Activated B cell treated with CpG ODN at 0.5 μM for 24 hours (primary cell): ENCODE data around the gene C1orf216. TPM values are rescaled to one million over a fixed set of nuclear protein-coding genes. Genes with fewer than 3 reads are reported as not detected.

Experiments used
- ATAC-seq: fragments of 200-7000 bp; cut with Tn5 transposase; one replicate; pipeline ENCODE4 v1.10.0; 2021; ENCODE audit warnings: low read depth, mild to moderate bottlenecking, moderate library complexity
- CTCF ChIA-PET: fragments of 350-600 bp; sonication (Branson Sonifier 250); formaldehyde crosslinking; loops from one replicate; lab custom pipeline; 2021; ENCODE audit warnings: antibody characterized with exemption; lab: Charles Lee
- POLR2A ChIA-PET: fragments of 350-600 bp; sonication (Branson Sonifier 250); formaldehyde crosslinking; loops from one replicate; lab custom pipeline; 2021; ENCODE audit warnings: antibody characterized with exemption; lab: Charles Lee
- DNase-seq: peaks from one replicate; pipeline ENCODE4 v3.0.0; 2022
- H3K27ac Mint-ChIP-seq: one replicate; pipeline ENCODE4 v1.8.0; 2020; ENCODE audit warnings: mixed read lengths
- H3K27me3 Mint-ChIP-seq: one replicate; pipeline ENCODE4 v1.8.0; 2021; ENCODE audit warnings: mixed read lengths
- H3K36me3 Mint-ChIP-seq: one replicate; pipeline ENCODE4 v1.8.0; 2021; ENCODE audit warnings: low read depth, mixed read lengths
- H3K4me1 Mint-ChIP-seq: one replicate; pipeline ENCODE4 v1.8.0; 2021; ENCODE audit warnings: mixed read lengths
- H3K4me3 Mint-ChIP-seq: one replicate; pipeline ENCODE4 v1.8.0; 2020; ENCODE audit warnings: mild to moderate bottlenecking, mixed read lengths
- H3K9me3 Mint-ChIP-seq: one replicate; pipeline ENCODE4 v1.8.0; 2020; ENCODE audit warnings: mixed read lengths
- intact Hi-C: fragments of 100-400 bp; cut with micrococcal nuclease; formaldehyde crosslinking; loops from one replicate; pipeline ENCODE4 v1.15.1; 2024
- total RNA-seq: library from RNA; stranded (reverse); gene quantifications from 2 replicates; pipeline ENCODE4 v1.2.3, GENCODE V29; 2022
- TF ChIP-seq, protein P1 (sequence below): fragments of 200-600 bp; IDR thresholded peaks from one replicate; pipeline ENCODE4 v1.8.0; 2022; ENCODE audit warnings: antibody characterized with exemption, mild to moderate bottlenecking

C1orf216 gene
- total RNA-seq, 1 donor from 2014 or later, result 4.4 TPM

DNA sequence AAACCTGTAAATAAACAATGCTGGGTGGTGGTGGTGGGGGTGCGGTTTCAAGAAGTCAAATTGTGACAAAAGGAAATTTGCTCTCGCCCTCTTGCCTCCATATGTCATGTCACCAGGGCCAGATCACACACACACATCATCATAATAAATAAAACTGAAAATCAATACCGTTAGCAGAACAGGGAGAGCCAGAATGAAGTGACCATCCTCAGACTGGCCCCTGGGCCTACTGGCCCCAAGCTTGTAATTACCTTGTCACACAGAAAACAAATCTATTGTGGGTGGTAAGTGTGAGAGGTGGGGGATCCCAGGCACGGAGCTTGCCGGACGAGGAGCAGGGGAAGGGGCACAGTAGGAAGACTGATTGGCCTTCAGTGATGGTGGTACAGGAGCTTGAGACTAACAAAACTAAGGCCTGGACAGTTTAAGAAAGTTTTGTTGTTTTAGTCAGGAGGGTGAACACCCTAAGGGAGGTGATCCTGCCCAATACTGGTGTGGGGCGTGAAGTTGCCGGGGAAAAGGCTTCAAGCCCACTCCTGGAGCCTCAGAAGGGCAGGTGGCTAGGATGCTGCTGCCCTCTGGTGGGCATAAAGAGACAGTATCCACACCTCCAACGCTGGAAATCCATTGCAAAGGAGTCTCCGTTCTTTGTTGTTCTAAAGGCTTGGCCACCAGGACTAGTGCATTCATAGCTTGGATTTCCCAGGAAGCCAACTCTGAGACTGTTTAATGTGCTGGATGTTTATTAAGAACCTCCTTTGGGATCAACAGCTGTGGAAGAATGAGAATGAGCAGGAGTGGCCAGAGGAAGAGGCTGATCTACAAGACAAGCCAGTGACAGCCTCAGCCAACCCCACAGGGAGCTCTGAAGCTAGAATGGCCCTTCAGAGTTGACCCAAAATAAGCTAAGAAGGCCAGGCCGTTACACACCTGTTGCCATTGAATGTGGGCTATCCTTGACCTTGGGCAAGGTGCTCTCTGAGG, 8.1 kb upstream of the C1orf216 start:
- ChIA-PET CTCF (interaction anchor here (0.6 to 5.5 kb wide), 25 partner anchors 8 to 279 kb away, joined by 3 to 59 read pairs (median 4); no protein-coding TSS in a partner anchor), POLR2A (no interaction called here)
- H3K27ac Mint-ChIP-seq, result no peak overlapping the region
- H3K9me3 Mint-ChIP-seq, result no peaks in the 10 kb centered on the region
- intact Hi-C loops, result loop anchor here (1.0 kb wide), 3 partner anchors 48 to 275 kb away; no protein-coding TSS in a partner anchor
- DNase-seq (peak; percentile 32), ATAC-seq (peak; percentile 92)
- TF ChIP-seq, protein P1, sequence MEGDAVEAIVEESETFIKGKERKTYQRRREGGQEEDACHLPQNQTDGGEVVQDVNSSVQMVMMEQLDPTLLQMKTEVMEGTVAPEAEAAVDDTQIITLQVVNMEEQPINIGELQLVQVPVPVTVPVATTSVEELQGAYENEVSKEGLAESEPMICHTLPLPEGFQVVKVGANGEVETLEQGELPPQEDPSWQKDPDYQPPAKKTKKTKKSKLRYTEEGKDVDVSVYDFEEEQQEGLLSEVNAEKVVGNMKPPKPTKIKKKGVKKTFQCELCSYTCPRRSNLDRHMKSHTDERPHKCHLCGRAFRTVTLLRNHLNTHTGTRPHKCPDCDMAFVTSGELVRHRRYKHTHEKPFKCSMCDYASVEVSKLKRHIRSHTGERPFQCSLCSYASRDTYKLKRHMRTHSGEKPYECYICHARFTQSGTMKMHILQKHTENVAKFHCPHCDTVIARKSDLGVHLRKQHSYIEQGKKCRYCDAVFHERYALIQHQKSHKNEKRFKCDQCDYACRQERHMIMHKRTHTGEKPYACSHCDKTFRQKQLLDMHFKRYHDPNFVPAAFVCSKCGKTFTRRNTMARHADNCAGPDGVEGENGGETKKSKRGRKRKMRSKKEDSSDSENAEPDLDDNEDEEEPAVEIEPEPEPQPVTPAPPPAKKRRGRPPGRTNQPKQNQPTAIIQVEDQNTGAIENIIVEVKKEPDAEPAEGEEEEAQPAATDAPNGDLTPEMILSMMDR, result no peak
- H3K27me3 Mint-ChIP-seq, result no peaks in the 10 kb centered on the region
- H3K4me3 Mint-ChIP-seq, result no peak overlapping the region
- H3K36me3 Mint-ChIP-seq, result no peaks in the 10 kb centered on the region
- peaks cover 5% of the 10 kb centered on the region for H3K4me1 Mint-ChIP-seq

DNA sequence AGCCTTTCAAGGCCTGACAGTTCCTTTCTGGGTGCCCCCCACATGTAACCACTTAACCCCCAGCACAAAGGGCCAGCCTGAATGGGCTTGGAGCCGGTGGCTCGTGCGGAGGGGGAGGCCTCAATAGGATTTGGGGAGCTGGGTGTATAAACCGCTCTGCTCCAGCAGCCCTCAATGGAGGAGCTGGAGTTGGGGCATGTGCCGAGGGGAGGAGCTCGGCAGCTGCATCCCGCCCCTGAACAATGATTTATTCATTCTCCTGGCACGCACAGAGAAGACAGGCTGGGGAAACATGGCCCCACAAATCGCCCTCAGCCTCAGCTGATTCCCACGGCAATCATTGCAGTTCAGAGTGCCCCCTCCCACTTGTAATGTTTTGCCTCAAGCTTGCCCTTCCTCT, 6.9 kb upstream of the C1orf216 start:
- POLR2A ChIA-PET, result interaction anchor here (0.6 kb wide), 1 partner anchor 147 kb away, joined by 3 read pairs; no protein-coding TSS in a partner anchor
- intact Hi-C loops, result no loop called here
- no peak overlapping the region for H3K4me3 Mint-ChIP-seq

DNA sequence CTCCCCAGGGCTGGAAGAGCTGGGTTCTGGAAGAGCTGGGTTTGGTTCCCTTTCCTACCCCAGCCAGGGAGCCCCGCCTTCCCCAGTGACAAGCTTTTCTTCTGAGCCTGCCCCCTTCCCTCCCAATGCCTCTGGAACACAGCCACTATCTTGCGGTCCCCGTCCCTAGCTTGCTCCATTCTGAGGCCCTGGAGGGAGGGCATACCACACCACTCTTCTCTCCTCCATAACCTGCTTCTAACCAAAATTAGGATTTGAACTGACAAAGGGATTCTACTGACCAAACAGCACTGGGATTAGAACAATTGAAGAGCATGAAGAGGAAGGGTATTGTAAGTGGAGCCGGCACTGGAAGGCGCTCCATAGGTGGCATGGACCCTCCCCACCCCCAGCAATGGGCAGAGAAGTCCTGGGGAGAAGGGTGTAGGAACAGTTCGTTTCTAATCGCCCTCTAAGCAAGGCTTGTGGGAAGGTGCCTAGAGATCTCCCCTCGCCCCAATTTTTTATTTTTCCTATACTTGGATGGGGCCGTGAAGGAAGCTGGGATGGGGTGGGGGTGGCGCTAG, 690 bp downstream of the C1orf216 start:
- no peak for ATAC-seq
- POLR2A ChIA-PET, result interaction anchor here (1.3 kb wide), 1 partner anchor 52 kb away, joined by 4 read pairs; the partner anchor contains the start of gene CLSPN

More for the DNA sequence above, 6.9 kb upstream of the C1orf216 start:
- H3K36me3 Mint-ChIP-seq, result no peaks in the 10 kb centered on the region
- CTCF ChIA-PET, result interaction anchor here (1.1 to 5.5 kb wide), 7 partner anchors 9 to 275 kb away, joined by 3 to 59 read pairs (median 19); no protein-coding TSS in a partner anchor
- H3K27me3 Mint-ChIP-seq, result no peaks in the 10 kb centered on the region
- ATAC-seq (no peak), DNase-seq (no peak)
- TF ChIP-seq, protein P1, result no peak
- peaks cover 5% of the 10 kb centered on the region for H3K4me1 Mint-ChIP-seq
- no peak overlapping the region for H3K27ac Mint-ChIP-seq
- no peaks in the 10 kb centered on the region for H3K9me3 Mint-ChIP-seq

DNA sequence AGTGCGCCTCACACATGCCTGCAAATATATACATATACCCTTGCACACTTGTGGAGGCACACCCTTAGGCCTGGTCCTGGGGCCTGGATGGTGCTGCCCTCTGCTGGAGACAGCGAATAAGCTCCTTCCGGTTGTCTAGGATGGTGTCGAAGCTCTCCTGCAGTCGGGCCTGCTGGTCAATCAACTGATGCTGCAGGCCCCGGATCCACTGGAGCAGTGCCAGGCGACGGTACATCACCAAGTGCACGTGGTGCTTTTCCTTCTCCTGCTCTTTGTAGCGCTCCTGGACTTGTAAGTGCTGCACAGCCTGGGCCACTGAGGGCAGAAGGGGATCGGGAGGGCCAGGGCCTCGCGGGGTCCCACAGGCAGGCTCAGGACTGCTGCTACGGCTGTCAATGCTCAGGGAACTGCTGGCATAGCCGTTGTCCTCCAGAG, 3.1 kb downstream of the C1orf216 start:
- ATAC-seq (peak; percentile 67), DNase-seq (peak; percentile 56)
- ChIA-PET CTCF (interaction anchor here (0.6 to 5.3 kb wide), 21 partner anchors 8 to 268 kb away, joined by 3 to 57 read pairs (median 6); partner anchors contain the start of genes CLSPN, KIAA0319L and TFAP2E), POLR2A (interaction anchor here (0.5 to 0.7 kb wide), 2 partner anchors 54 to 79 kb away, joined by 3 to 5 read pairs; partner anchors contain the start of gene CLSPN)
- peaks cover 6% of the 10 kb centered on the region for H3K36me3 Mint-ChIP-seq
- H3K27me3 Mint-ChIP-seq, result no peaks in the 10 kb centered on the region
- no peak overlapping the region for H3K27ac Mint-ChIP-seq
- TF ChIP-seq, protein P1, result no peak
- H3K9me3 Mint-ChIP-seq, result no peaks in the 10 kb centered on the region
- intact Hi-C loops, result loop anchor here (1.0 to 2.0 kb wide), 2 partner anchors 146 to 265 kb away; no protein-coding TSS in a partner anchor
- peaks cover 28% of the 10 kb centered on the region for H3K4me1 Mint-ChIP-seq
- H3K4me3 Mint-ChIP-seq, result peak overlapping the region; percentile 32

More for the DNA sequence above, 690 bp downstream of the C1orf216 start:
- intact Hi-C loops, result loop anchor here (2.0 kb wide), 3 partner anchors 53 to 267 kb away; partner anchors contain the start of gene PSMB2
- Mint-ChIP-seq H3K9me3 (no peaks in the 10 kb centered on the region), H3K36me3 (peaks cover 6% of the 10 kb centered on the region), H3K4me3 (peak overlapping the region; percentile 90), H3K27ac (peak overlapping the region; percentile 41), H3K27me3 (no peaks in the 10 kb centered on the region), H3K4me1 (peaks cover 28% of the 10 kb centered on the region)
- TF ChIP-seq, protein P1, result no peak
- DNase-seq, result no peak
- CTCF ChIA-PET, result interaction anchor here (4.2 to 5.3 kb wide), 2 partner anchors 9 to 149 kb away, joined by 37 to 57 read pairs; no protein-coding TSS in a partner anchor
